ENCODE data around the gene CENPE.
"Not testable (repeated sequence)": the region's sequence is repeated elsewhere in the genome, so short reads cannot be mapped to it uniquely, and the experiment has no call there.

CENPE gene, protein sequence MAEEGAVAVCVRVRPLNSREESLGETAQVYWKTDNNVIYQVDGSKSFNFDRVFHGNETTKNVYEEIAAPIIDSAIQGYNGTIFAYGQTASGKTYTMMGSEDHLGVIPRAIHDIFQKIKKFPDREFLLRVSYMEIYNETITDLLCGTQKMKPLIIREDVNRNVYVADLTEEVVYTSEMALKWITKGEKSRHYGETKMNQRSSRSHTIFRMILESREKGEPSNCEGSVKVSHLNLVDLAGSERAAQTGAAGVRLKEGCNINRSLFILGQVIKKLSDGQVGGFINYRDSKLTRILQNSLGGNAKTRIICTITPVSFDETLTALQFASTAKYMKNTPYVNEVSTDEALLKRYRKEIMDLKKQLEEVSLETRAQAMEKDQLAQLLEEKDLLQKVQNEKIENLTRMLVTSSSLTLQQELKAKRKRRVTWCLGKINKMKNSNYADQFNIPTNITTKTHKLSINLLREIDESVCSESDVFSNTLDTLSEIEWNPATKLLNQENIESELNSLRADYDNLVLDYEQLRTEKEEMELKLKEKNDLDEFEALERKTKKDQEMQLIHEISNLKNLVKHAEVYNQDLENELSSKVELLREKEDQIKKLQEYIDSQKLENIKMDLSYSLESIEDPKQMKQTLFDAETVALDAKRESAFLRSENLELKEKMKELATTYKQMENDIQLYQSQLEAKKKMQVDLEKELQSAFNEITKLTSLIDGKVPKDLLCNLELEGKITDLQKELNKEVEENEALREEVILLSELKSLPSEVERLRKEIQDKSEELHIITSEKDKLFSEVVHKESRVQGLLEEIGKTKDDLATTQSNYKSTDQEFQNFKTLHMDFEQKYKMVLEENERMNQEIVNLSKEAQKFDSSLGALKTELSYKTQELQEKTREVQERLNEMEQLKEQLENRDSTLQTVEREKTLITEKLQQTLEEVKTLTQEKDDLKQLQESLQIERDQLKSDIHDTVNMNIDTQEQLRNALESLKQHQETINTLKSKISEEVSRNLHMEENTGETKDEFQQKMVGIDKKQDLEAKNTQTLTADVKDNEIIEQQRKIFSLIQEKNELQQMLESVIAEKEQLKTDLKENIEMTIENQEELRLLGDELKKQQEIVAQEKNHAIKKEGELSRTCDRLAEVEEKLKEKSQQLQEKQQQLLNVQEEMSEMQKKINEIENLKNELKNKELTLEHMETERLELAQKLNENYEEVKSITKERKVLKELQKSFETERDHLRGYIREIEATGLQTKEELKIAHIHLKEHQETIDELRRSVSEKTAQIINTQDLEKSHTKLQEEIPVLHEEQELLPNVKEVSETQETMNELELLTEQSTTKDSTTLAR (N-terminal part only)

DNA sequence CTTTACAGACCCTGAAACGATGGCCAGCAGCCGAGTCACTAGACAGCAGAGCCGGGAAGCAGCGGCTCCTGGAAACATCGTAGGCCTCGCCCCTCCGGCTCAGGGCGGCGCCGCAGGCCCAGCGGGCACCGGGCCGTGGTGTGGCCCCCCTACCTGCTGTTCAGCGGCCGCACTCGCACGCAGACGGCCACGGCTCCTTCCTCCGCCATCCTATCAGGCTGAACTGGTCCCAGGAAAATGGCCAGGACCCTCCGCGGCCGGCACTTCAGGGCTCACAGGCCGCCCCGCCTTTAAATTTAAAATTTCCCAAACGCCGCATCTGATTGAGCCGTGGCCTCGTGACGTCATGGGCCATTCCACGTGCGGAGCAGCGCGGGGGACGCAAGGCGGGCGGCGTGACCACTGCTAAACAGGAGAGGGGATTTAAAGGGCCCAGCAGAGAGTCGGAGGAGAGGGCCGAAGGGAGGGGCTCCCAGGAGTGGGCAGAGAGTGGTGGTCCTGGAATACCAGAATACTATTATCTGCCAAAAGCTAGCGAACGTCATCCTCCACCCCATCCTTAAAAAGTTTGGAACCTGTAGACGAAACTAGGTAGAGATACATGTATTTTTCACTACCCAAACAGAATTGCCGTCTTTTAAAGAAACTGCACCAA is at the start of gene CENPE:
Gene CENPE, minus strand, starts transcription at position 233 of the 655 bp plus-strand sequence. Its CDS starts 24 bp downstream, at position 209.
- TF ChIP-seq, protein P1, sequence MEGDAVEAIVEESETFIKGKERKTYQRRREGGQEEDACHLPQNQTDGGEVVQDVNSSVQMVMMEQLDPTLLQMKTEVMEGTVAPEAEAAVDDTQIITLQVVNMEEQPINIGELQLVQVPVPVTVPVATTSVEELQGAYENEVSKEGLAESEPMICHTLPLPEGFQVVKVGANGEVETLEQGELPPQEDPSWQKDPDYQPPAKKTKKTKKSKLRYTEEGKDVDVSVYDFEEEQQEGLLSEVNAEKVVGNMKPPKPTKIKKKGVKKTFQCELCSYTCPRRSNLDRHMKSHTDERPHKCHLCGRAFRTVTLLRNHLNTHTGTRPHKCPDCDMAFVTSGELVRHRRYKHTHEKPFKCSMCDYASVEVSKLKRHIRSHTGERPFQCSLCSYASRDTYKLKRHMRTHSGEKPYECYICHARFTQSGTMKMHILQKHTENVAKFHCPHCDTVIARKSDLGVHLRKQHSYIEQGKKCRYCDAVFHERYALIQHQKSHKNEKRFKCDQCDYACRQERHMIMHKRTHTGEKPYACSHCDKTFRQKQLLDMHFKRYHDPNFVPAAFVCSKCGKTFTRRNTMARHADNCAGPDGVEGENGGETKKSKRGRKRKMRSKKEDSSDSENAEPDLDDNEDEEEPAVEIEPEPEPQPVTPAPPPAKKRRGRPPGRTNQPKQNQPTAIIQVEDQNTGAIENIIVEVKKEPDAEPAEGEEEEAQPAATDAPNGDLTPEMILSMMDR (IDR thresholded peaks at IDR 0.05), result no peak
- peak within 1 kb of the TSS; percentile 42 to 53 for H3K27ac ChIP-seq
- H3K4me3 ChIP-seq, result peak within 1 kb of the TSS; percentile 80
- DNase-seq (ENCODE audit: low spot score), result peak; percentile 87

DNA sequence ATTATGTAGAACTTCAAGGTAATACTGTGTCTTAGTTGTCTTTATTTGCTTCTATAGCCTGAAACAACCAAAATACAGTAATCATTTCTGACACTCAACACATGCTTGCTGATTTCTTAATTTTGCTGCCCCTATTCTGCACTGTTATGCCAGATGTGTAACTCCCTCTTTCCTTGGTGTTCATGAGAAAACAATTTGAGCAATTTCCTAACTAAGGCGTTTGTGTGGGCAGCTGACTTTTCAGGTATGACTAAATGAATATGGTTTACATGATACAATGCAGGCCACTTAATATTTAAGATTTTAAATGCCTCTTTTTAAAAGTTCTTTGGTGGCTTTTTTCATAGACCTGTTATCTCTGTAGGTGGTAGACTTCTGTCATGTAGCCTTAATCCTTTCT is 46.1 kb upstream of the CENPE start:
- Histone ChIP-seq H3K27ac (no peak overlapping the region), H3K4me3 (no peak overlapping the region)
- no peak for DNase-seq (ENCODE audit: low spot score)
- TF ChIP-seq, protein P1 (IDR thresholded peaks at IDR 0.05), result no peak

DNA sequence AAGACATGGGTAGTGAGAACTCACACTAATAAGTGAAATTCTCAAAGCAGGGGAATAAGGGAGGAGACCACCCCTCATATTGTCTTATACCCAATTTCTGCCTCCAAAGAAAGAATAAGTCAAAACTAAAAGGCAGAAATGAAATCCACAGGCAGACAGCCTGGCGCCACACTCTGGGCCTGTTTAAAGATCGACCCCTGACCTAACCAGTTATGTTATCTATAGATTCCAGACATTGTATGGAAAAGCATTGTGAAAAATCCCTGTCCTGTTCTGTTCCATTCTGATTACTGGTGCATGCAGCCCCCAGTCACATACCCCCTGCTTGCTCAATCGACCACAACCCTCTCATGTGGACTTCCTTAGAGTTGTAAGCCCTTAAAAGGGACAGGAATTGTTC is 32.8 kb upstream of the CENPE start:
- DNase-seq (ENCODE audit: low spot score); H3K4me3 ChIP-seq; H3K27ac ChIP-seq: not testable (repeated sequence)

DNA sequence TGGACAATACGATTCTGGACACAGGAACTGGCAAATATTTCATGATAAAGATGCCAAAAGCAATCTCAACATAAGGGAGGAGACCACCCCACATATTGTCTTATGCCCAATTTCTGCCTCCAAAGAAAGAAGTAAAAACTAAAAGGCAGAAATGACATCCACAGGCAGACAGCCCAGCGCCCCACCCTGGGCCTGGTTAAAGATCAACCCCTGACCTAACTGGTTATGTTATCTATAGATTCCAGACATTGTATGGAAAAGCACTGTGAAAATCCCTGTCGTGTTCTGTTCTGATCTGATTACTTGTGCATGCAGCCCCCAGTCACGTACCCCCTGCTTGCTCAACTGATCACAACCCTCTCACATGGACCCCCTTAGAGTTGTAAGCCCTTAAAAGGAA is 25.4 kb upstream of the CENPE start:
- not testable (repeated sequence) for DNase-seq (ENCODE audit: low spot score); H3K27ac ChIP-seq; H3K4me3 ChIP-seq

DNA sequence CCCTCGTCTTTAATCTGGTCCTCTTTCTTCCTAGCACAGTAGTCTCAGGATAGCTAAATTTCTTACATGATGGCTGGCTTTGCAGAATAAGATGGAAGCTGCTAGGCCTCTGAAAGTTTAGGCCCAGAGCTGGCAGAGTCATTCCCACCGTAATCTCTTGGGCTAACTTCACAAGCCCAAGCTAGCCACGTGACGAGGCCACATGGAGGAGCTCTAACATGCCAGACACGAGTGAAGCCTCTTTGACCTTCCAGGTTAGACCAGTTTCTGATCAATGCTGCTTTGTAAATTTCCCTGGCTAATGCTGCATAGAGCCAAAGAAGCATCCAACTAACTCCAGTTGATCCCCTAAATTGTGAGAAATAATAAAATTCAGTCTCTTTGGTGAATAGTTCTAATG is 9.5 kb upstream of the CENPE start:
- no peak overlapping the region for H3K4me3 ChIP-seq
- TF ChIP-seq, protein P1 (IDR thresholded peaks at IDR 0.05), result no peak
- no peak overlapping the region for H3K27ac ChIP-seq
- no peak for DNase-seq (ENCODE audit: low spot score)

DNA sequence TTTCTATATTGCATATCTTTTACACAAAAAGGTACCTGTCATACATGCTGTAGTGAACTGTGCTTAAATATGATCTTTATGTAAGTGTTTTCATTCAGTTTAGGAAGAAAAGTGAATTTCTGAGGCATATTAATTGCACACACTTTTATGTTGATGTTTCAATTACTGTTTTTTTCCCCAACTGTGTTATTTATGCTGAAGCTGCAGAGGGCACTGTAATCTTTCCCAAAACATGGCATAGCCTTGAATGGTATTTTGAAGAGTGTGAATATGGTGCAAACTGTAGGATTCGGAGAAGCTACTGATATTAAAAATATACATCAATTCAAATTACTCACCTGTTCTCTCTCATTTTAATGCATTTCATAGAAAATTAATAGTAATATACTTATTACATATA is 6.0 kb upstream of the CENPE start:
- no peak for DNase-seq (ENCODE audit: low spot score)
- Histone ChIP-seq H3K27ac (no peak overlapping the region), H3K4me3 (no peak overlapping the region)
- TF ChIP-seq, protein P1 (IDR thresholded peaks at IDR 0.05), result no peak

DNA sequence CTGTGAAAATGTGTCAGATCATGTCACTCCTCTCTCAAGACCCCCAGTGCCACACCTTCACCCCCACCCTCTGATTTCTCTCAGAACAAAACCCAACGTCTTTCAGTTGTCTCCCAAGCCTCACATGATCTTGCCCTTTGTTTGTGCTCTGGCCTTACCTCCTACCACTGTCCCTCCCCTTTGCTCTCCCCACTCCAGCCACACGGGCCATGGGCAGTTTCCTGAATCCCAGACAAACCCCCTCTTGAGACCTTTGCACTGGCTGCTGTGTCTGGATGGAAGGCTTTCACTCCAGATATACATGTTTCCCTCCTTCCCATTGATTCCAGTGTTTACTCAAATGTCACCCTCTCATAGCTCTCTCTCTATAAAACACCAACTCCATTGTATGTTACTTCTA is 3.6 kb upstream of the CENPE start:
- H3K27ac ChIP-seq, result no peak overlapping the region
- TF ChIP-seq, protein P1 (IDR thresholded peaks at IDR 0.05), result no peak
- no peak for DNase-seq (ENCODE audit: low spot score)
- H3K4me3 ChIP-seq, result no peak overlapping the region

Measured in coronary artery (tissue), 2 donors.